IPS-18a (cell line): ENCODE measurements around the gene DEPP1.

ENCODE experiments used
- H3K27ac ChIP-seq: one replicate; pipeline ENCODE4 v1.5.1; 2013; ENCODE audit warnings: low read length
- H3K27me3 ChIP-seq: one replicate; pipeline ENCODE4 v1.6.1; 2013; ENCODE audit warnings: mild to moderate bottlenecking, low read length; ENCODE audit not compliant: control insufficient read depth, insufficient read depth
- H3K36me3 ChIP-seq: one replicate; pipeline ENCODE4 v1.6.1; 2013; ENCODE audit warnings: low read depth, low read length; ENCODE audit not compliant: control insufficient read depth
- H3K4me1 ChIP-seq: one replicate; pipeline ENCODE4 v1.6.1; 2013; ENCODE audit warnings: low read depth, low read length; ENCODE audit not compliant: control insufficient read depth
- H3K4me3 ChIP-seq: one replicate; pipeline ENCODE4 v1.5.1; 2013; ENCODE audit warnings: low read length
- H3K9ac ChIP-seq: one replicate; pipeline ENCODE4 v1.6.1; 2013; ENCODE audit warnings: mild to moderate bottlenecking, low read length, moderate library complexity
- H3K9me3 ChIP-seq: one replicate; pipeline ENCODE4 v1.6.1; 2013; ENCODE audit warnings: low read depth, low read length; ENCODE audit not compliant: control insufficient read depth

Gene DEPP1

DNA sequence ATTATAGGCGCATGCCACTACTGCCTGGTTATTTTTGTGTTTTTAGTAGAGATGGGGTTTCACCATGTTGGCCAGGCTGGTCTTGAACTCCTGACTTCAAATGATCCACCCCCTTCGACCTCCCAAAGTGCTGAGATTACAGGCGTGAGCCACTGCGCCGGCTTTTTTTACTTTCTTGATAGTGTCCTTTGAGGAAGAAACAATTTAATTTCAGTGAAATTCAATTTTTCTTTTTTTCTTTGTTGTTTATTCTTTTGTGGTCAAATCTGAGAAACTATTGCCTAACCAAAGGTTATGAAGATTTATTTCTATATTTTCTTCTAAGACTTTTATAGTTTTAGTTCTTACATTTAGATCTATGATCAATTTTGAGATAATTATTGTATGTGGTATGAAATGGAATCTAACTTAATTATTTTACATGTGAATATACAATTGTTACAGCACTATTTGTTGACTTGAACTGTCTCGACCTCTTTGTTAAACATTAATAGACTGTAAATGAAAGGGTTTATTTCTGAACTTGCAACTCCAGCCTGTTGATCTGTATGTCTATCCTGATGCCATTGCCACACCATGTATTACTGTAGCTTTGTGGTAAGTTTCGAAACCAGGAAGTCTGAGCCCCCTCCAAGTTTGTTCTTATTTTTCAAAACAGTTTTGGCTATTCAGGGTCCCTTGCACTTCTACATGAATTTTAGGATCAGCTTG, 38.8 kb downstream of the DEPP1 start:
- H3K27ac ChIP-seq = no peak overlapping the region
- H3K9me3 ChIP-seq = peaks cover 3% of the 10 kb centered on the region
- no peaks in the 10 kb centered on the region for H3K4me1 ChIP-seq
- no peaks in the 10 kb centered on the region for H3K36me3 ChIP-seq
- no peaks in the 10 kb centered on the region for H3K27me3 ChIP-seq
- H3K9ac ChIP-seq = no peak overlapping the region
- H3K4me3 ChIP-seq = no peak overlapping the region

DNA sequence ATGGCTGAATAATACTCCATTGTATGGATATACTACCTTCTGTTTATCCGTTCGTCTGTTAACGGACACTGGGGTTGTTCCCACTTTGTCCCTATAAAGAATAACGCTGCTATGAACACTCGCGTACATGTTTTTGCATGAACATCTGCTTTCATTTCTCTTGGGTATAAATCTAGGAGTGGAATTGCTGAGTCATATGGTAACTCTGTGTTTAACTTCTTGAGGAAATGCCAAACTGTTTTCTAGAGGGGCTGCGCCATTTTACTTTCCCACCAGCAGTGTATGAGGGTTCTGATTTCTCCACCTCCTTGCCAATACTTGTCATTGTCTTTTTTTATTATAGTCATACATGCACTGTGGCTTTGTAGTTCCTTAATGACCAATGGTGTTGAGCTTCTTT, 39.7 kb downstream of the DEPP1 start:
- Histone ChIP-seq H3K9ac (no peak overlapping the region), H3K27me3 (no peaks in the 10 kb centered on the region), H3K36me3 (no peaks in the 10 kb centered on the region), H3K9me3 (no peaks in the 10 kb centered on the region), H3K4me1 (no peaks in the 10 kb centered on the region), H3K4me3 (no peak overlapping the region), H3K27ac (no peak overlapping the region)

DNA sequence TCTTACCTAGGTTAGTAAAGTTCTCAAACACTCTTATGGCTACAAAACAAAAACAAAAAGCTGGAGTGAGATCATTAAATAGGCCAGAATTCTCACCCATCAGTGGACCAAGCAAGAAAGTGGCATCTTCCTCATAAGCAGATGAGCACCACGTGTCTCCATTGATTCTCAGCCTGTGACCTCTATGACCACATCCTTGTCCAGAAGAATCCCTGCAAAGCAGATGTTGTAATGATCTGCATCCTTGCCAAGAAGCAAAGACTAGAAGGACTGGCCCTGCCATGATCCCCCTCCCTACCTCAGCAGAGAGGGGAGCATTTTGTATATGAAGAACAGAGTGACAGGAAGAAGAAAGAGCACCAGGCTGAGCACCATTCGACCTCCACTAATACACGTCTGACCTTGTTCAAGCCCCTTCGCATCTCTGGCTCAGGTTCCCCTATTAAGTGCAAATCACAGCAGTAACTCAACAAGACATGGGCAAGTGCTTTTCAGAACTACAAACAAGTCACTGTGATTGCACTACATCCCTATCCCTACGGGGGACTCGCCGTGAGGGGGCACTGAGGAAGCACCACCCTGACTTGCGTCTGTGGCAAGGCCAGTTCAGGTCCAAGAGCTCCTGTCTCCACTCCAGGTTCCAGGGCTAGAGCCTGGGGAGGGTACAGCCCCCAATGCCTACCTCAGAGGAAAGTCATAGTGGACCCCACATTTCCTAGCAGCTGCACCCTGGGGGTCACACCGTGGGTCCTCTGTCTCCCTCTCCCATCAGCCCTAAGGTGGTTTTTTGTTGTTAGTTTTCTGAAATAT, 41.2 kb downstream of the DEPP1 start:
- Histone ChIP-seq H3K27me3 (no peaks in the 10 kb centered on the region), H3K9ac (no peak overlapping the region), H3K36me3 (no peaks in the 10 kb centered on the region), H3K4me3 (no peak overlapping the region), H3K27ac (no peak overlapping the region), H3K4me1 (no peaks in the 10 kb centered on the region), H3K9me3 (no peaks in the 10 kb centered on the region)

DNA sequence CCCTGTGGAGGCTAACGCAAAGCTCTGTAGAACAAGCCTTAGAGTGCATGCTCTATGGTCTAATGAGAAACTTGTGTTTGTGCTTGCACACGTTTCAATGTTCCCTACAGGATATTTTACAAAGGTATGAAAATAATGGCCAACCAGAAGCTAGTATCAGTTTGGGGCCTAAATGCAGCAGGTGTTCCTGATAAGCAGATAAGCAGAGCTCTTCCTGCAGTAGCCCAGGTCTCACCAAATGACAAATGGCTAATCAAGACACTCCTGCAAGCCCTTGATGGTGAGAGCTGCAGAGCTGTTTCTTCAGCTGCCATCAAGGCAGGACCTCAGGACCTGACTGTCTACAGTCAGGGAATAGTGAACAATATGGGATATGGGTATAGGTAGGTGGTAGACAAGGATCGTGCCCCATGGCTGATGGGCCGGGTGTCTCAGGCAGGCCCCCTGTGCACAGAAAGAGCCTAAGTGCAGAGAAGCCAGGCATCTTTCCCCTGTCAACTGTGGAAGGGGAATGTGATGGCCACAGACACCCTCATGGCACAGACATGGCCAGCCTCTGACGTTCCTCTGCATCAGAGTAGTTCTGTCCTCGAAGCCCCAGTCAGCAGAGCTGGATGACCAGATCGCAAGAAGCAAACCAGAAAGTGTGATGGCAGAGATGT, 42.2 kb downstream of the DEPP1 start:
- H3K9ac ChIP-seq = no peak overlapping the region
- H3K9me3 ChIP-seq = no peaks in the 10 kb centered on the region
- H3K27me3 ChIP-seq = no peaks in the 10 kb centered on the region
- no peaks in the 10 kb centered on the region for H3K36me3 ChIP-seq
- no peak overlapping the region for H3K4me3 ChIP-seq
- no peak overlapping the region for H3K27ac ChIP-seq
- no peaks in the 10 kb centered on the region for H3K4me1 ChIP-seq

DNA sequence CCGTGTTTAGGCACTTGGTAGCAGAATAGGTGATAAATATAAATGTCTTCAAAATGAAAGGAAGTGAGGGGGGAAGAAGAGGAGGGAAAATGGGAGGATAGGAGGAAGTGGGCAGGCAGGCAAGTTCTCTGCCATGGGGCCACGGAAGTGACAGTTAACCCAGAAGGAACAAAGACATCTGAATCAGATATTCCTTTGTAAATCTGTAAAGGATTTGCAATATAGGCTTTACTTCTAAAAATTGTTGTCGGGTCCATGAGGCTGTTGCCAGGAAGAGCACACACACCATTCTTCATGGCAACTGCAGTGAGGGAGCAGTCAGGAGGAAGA, 42.7 kb downstream of the DEPP1 start:
- Histone ChIP-seq H3K4me1 (no peaks in the 10 kb centered on the region), H3K27ac (no peak overlapping the region), H3K9me3 (no peaks in the 10 kb centered on the region), H3K4me3 (no peak overlapping the region), H3K9ac (no peak overlapping the region), H3K36me3 (no peaks in the 10 kb centered on the region), H3K27me3 (no peaks in the 10 kb centered on the region)

DNA sequence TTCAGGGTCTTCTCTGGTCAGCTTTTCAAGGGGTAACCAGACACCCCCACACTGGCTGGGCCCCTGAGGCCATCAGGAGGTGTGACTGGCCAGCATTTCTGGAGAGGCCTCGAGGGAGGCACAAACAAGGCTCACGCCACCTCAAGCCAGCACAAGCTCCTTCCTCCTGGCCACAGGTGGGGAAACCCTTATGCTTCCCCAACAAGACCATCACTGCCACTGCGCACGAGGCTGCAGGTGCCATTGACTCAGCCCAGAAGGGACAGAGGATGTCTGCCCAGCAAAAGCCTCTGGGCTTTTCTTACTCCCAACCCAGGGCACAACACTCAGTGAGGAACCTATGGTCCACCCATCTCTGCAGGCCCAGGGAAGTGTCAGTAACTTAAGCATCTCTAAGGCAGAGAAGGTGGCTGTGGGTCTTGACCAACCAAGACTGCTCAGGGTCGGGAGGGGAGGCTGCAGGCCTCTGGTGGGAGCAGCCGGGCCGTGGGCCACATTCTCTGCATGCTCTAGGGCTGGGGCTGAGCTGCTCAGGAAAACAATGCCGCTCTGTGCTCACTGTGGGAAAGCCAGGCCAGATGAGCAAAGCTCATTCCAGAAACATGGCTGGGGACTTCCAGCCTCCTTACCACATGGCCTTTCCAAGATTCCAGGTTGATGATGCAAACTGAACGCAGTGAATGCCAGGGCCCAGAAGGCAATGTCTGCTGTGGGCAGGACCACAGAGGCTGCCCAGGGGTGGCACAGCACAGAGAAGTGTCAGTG, 43.2 kb downstream of the DEPP1 start:
- H3K4me1 ChIP-seq = no peaks in the 10 kb centered on the region
- H3K4me3 ChIP-seq = no peak overlapping the region
- H3K27me3 ChIP-seq = no peaks in the 10 kb centered on the region
- no peaks in the 10 kb centered on the region for H3K9me3 ChIP-seq
- H3K36me3 ChIP-seq = no peaks in the 10 kb centered on the region
- H3K9ac ChIP-seq = no peak overlapping the region
- no peak overlapping the region for H3K27ac ChIP-seq

DNA sequence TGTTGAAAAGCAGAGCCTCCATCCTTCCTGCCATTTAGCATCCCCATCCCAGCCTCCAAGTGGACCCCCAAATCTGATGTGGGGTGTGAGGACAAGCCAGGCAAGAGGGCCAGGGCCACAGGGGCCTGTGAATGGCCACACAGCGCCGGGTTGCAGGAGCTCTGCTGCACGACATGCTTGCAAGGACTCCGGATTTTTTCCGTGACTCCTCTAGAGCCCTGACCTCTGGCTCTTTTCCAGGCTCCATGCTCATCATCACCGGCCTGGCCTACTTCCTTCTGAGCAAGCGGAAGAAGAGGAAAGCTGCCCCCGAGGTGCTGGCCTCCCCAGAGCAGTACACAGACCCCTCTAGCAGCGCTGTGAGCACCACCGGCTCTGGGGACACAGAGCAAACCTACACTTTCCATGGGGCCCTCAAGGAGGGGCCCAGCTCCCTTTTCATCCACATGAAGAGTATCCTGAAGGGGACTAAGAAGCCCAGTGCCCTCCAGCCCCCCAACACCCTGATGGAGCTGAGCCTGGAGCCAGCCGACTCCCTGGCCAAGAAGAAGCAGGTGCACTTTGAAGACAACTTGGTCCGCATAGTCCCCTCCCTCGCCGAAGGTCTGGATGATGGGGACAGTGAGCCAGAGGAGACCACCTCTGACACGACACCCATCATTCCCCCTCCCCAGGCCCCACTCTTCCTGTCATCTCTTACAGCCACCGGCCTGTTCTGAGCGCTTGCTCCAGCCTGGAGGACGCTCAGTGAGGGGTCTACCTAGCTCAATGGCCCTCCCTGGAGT, 44.0 kb downstream of the DEPP1 start:
- H3K36me3 ChIP-seq = no peaks in the 10 kb centered on the region
- no peaks in the 10 kb centered on the region for H3K9me3 ChIP-seq
- H3K27ac ChIP-seq = no peak overlapping the region
- no peaks in the 10 kb centered on the region for H3K4me1 ChIP-seq
- no peak overlapping the region for H3K9ac ChIP-seq
- H3K4me3 ChIP-seq = no peak overlapping the region
- no peaks in the 10 kb centered on the region for H3K27me3 ChIP-seq

DNA sequence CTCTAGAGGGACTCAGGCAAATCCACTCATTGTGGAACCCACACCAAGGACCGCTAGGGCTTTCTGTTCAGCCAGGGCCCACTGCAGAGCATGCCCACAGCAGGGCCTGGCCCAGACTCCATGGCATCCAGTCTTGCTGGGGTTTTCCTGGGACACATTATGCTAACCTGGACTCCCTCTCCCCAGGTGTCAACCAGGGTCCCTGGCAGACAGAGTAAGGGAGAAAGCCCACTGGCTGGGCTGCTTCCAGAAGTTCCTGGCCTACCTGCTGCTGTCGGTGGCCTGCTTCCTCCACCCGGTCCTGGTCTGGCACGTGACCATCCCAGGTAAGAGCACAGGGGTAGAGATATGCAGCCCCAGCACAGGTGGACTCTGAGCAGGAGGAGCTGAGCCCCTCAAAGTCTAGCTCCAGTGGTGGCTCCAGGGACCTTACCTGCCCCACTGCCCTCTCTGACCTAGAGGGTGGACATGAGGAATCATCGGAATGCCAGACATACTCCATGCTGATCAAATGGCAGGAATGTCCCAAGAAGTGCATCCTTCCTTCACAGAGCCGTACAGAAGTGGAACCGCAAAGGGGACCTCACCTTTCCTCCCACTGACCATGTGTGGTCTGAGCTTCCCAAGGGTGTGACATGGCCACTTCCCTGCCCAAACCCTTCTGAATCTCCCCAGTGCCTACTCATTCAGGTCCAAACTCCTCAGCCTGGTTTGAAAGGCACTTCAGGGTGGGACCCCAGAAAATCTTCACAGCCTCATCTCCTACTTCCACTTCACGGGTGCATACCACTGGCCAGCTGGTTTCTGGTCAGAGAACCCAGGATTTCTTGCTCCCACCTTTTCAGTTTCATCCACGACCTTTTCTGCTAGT, 44.9 kb downstream of the DEPP1 start:
- Histone ChIP-seq H3K9ac (no peak overlapping the region), H3K4me1 (no peaks in the 10 kb centered on the region), H3K27ac (no peak overlapping the region)

DNA sequence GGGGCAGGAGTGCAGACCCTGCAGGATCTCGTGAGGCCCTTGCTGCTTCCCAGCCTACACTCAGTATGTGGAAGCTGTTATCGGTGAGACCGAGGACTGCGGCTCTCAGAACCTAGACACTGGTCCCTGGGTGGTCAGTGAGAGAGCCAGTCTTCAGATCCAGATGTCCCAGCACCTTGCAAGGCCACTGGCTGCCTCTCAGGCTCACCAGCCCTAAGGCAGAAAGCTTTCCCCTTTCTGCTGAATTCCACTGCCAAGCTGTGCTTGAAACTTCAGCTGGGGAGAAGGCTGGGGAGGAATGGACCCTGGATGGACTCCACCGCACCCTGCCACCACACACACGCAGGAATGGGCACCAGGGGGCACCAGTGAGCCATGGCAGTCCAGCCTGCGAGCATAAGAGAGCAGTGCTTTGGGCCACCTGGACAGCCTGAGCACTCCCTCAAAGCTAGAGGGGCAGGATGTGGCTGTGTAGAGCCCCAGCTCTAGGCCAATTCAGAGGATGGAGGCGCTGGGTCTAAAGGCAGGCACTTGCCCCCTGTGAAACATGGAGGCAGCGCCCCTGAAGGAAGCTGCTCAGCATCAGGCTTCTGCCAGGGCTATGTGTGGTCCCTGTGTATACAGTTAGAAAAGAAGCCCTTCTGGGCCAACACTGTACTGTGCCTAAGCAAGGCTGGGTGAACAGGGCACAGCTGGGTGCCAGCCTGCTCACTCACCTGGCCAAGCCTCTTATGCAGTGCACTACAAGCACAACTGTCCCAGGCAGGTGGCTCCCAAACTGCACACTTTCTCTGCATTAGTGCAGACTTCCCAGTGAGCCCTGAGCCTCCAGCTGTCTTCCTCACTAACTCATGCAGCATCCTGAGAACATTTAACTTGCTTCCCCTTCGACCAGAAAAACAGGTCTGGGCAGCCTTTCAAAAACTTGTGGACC, 45.8 kb downstream of the DEPP1 start:
- Histone ChIP-seq H3K4me1 (no peaks in the 10 kb centered on the region), H3K27ac (no peak overlapping the region), H3K36me3 (no peaks in the 10 kb centered on the region), H3K4me3 (no peak overlapping the region), H3K9ac (no peak overlapping the region), H3K27me3 (no peaks in the 10 kb centered on the region), H3K9me3 (no peaks in the 10 kb centered on the region)

More for the DNA sequence above, 44.9 kb downstream of the DEPP1 start:
- H3K36me3 ChIP-seq = no peaks in the 10 kb centered on the region
- H3K9me3 ChIP-seq = no peaks in the 10 kb centered on the region
- no peaks in the 10 kb centered on the region for H3K27me3 ChIP-seq
- H3K4me3 ChIP-seq = no peak overlapping the region
